Epidermal melanocyte (primary cell): ENCODE results near the gene TP53TG3F.
"Not testable (repeated sequence)": the region's sequence is repeated elsewhere in the genome, so short reads cannot be mapped to it uniquely, and the experiment has no call there.

ENCODE experiments used
- DNase-seq: peaks from one replicate; pipeline ENCODE4 v3.0.0; 2011; ENCODE audit warnings: low spot score; ENCODE audit not compliant: insufficient read length

Gene TP53TG3F, protein sequence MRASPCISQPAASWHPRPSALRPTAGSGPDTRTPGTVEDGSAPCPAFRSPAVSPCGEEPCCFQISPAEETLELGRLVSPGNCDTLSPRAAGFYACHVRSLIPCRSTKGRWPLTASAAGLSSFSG

DNA sequence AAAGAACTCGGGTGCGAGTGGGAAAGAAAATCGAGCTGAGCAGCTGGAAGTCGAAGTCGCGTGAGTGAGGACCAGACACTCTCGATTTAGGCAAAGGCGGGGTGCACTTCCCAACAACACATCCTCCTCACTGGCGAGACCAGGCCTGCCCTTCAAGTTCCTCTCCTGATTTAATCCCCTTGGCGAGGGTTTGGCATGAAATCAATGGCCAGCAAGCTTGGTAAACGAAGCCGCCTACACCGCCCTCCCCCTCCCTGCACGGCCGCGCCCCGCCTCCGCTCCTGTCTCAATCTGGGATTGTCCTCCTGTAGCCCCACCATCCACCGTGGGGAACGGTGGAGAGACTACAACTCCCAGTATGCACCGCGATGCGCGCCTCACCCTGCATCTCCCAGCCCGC is at the start of gene TP53TG3F:
Gene TP53TG3F (plus strand): TSS at position 301 of the 400 bp plus-strand sequence. CDS start 68 bp downstream, at position 369.
- not testable (repeated sequence) for DNase-seq

DNA sequence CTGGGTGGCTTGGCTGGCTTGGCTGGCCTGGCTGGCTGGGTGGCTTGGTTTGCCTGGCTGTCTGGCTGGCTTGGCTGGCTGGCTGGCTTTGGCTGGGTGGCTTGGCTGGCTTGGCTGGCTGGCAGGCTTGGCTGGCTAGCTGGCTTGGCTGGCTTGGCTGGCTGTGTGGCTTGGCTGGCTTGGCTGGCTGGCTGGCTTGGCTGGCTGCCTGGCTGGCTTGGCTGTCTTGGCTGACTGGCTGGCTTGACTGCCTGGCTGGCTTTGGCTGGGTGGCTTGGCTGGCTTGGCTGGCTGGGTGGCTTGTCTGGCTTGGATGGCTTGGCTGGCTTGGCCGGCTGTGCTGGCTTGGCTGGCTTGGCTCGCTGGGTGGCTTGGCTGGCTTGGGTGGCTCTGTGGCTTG is 32.2 kb downstream of the TP53TG3F start:
- DNase-seq, result not testable (repeated sequence)

DNA sequence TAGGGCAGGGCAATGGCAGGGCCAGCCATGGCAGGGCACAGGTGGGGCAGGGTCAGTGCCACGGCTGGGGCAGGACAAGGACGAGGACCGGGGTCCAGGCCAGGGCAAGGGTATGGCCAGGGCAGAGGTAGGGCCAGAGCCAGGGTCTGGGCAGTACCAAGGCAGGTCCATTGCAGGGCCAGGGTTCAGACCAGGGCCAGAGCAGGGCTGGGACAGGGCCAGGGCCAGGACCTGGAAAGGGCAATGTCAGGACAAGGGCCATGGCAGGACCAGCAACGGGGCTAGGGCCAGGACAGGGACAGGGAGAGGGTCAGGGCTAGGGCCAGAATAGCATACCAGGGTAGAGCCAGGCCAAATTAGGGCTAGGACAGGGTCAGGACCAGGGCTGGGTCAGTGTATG is 47.8 kb downstream of the TP53TG3F start:
- not testable (repeated sequence) for DNase-seq

DNA sequence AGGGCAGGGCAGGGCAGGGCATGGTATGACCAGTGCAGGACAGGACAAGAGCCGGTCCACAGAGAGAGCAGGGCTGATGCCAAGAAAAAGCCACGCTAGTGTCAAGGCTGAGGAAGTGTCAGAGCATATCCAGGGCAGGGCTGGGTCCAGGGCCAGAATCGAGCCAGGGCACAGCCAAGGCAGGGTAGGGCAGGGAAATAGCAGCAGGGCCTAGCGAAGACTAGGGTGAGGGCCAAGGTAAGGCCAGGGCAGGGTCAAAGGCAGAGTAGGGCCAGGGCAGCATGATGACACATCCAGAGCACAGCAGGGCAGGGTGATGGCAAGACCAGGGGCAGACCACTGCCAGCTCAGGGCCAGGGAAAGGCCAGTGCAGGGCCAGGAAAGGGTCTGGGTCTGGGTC is 49.7 kb downstream of the TP53TG3F start:
- DNase-seq, result not testable (repeated sequence)

DNA sequence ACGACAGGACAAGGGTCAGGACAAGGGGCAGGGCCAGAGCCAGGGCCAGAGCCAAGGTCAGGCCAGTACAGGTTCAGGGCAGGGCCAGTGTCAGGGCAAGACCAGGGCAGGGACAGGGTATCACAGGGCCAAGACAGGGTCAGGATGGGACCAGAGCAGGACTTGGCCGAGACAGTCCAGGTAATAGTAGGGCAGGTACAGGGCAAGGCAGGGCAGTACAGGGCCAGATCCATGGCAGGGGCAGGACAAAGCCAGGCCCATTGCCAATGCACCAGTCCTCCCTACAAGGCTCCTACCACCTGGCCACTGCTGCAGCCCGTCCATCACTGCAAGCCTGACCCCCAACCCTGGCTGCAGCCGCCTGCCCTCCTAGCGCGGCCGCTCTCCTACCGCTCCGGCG is 50.5 kb downstream of the TP53TG3F start:
- not testable (repeated sequence) for DNase-seq
